Measurements from ENCODE around the gene HAL. TPM values are rescaled to one million over a fixed set of nuclear protein-coding genes. Genes with fewer than 3 reads are reported as not detected.

Gene HAL
- total and polyA plus RNA-seq, 2 of the 13 experiments (the other 11 are each of a cell fraction or from before 2014, with no cell fraction given): 0.89 to 37.8 TPM

DNA sequence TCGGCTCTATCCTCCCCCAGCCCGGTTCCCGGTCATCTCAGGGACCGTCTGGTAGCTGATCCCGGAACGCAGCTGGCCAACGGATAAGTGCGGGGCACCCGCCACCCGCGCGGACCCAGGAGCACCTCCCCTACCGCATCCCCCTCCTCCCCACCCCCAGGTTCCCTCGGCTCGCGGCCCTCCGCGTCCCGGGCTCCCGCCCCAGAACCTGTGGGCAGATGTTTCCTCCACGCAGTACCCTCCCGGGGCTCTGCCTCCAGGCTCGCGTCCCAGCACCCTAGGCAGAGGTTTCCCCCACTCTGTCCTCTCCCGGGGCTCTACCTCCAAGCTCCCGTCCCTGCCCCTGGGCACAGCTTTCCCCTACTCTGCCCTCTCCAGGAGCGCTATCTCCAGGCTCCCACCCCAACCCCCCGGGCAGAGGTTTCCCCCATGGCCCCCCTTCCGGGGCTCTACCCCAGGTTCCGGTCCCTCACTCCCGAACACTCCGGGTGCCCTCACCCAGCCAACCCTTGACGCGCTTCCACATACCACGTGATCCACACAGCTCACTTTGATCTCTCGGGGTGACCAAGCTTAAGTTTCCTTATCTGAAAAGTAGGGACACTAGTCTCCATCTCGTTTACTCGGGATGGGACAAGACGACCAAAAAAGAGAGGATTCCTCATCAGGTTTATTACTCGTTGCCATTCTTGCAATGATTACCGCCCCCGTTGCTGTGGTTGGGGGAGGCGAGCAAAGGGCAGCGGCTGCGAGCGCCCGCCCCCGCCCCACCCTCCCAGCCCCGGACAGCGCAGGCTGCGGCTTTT lies 53.4 kb downstream of the HAL start, which contains the start of gene CCDC38 (continued):
- TF ChIP-seq CHCHD3 (CRISPR knock-in tag; IDR thresholded peaks at IDR 0.05) (no peak), ZNF567 (CRISPR knock-in tag; IDR thresholded peaks at IDR 0.05; ENCODE audit: borderline replicate concordance) (0 out of 2 replicates have a peak, but pooled peaks have one; percentile 74), HDAC1 (CRISPR knock-in tag; IDR thresholded peaks at IDR 0.05) (no peak; the same call in 1 of the 2 replicates), ZSCAN29 (CRISPR knock-in tag; conservative IDR thresholded peaks at IDR 0.05) (no peak), NFIC (IDR thresholded peaks at IDR 0.05; ENCODE audit: low read length) (no peak), ZNF17 (CRISPR knock-in tag; IDR thresholded peaks at IDR 0.05) (no peak), PAXIP1 (CRISPR knock-in tag; conservative IDR thresholded peaks at IDR 0.05) (peak; percentile 68), CENPBD1 (CRISPR knock-in tag; IDR thresholded peaks at IDR 0.05; ENCODE audit: borderline replicate concordance, low read depth) (no peak), SIX1 (CRISPR knock-in tag; IDR thresholded peaks at IDR 0.05; ENCODE audit: borderline replicate concordance) (no peak), NCOA5 (CRISPR knock-in tag; IDR thresholded peaks at IDR 0.05) (no peak), CSRNP1 (CRISPR knock-in tag; IDR thresholded peaks at IDR 0.05) (no peak), SNRNP70 (IDR thresholded peaks at IDR 0.05; ENCODE audit: low read depth, low read length) (no peak)
- TF ChIP-seq, protein P1, sequence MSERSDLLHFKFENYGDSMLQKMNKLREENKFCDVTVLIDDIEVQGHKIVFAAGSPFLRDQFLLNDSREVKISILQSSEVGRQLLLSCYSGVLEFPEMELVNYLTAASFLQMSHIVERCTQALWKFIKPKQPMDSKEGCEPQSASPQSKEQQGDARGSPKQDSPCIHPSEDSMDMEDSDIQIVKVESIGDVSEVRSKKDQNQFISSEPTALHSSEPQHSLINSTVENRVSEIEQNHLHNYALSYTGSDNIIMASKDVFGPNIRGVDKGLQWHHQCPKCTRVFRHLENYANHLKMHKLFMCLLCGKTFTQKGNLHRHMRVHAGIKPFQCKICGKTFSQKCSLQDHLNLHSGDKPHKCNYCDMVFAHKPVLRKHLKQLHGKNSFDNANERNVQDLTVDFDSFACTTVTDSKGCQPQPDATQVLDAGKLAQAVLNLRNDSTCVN (CRISPR knock-in tag; IDR thresholded peaks at IDR 0.05; ENCODE audit: borderline replicate concordance): 0 out of 2 replicates have a peak, but pooled peaks have one; percentile 47
- TF ChIP-seq, protein P2, sequence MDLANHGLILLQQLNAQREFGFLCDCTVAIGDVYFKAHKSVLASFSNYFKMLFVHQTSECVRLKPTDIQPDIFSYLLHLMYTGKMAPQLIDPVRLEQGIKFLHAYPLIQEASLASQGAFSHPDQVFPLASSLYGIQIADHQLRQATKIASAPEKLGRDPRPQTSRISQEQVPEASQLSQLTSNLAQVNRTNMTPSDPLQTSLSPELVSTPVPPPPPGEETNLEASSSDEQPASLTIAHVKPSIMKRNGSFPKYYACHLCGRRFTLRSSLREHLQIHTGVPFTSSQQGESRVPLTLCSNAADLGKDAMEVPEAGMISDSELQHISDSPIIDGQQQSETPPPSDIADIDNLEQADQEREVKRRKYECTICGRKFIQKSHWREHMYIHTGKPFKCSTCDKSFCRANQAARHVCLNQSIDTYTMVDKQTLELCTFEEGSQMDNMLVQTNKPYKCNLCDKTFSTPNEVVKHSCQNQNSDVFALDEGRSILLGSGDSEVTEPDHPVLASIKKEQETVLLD (CRISPR knock-in tag; IDR thresholded peaks at IDR 0.05; ENCODE audit: low read depth): peak; percentile 29; the same call in 1 of the 2 replicates
- TF ChIP-seq, protein P3, sequence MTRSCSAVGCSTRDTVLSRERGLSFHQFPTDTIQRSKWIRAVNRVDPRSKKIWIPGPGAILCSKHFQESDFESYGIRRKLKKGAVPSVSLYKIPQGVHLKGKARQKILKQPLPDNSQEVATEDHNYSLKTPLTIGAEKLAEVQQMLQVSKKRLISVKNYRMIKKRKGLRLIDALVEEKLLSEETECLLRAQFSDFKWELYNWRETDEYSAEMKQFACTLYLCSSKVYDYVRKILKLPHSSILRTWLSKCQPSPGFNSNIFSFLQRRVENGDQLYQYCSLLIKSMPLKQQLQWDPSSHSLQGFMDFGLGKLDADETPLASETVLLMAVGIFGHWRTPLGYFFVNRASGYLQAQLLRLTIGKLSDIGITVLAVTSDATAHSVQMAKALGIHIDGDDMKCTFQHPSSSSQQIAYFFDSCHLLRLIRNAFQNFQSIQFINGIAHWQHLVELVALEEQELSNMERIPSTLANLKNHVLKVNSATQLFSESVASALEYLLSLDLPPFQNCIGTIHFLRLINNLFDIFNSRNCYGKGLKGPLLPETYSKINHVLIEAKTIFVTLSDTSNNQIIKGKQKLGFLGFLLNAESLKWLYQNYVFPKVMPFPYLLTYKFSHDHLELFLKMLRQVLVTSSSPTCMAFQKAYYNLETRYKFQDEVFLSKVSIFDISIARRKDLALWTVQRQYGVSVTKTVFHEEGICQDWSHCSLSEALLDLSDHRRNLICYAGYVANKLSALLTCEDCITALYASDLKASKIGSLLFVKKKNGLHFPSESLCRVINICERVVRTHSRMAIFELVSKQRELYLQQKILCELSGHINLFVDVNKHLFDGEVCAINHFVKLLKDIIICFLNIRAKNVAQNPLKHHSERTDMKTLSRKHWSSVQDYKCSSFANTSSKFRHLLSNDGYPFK (CRISPR knock-in tag; IDR thresholded peaks at IDR 0.05; ENCODE audit: borderline replicate concordance): peak; percentile 32; the same call in 1 of the 2 replicates
